K562 treated with DMSO at 1 percent for 24 hours (cell line): ENCODE results near the gene ZNG1E. TPM values are rescaled to one million over a fixed set of nuclear protein-coding genes. Genes with fewer than 3 reads are reported as not detected.

Experiments used
- total RNA-seq: library from RNA; unstranded; fragments of 300-600 nt; gene quantifications from 2 replicates; pipeline ENCODE4 v1.2.3, GENCODE V29; 2022; ENCODE audit warnings: low read depth; ENCODE audit not compliant: insufficient read depth

ZNG1E gene
- total RNA-seq = 9.0 and 10.7 TPM in 2 replicates

GRCh38 chr9:65675589-65676021 is at the start of gene ZNG1E:
ZNG1E (plus strand) TSS chr9:65675928; CDS start chr9:65675977, 49 bp downstream.

GRCh38 chr9:65737096-65737564 is 61.4 kb downstream of the ZNG1E start, which contains the start of gene FOXD4L4:
FOXD4L4 (plus strand) TSS chr9:65737146; CDS start chr9:65737146, 0 bp downstream.

Other genes with a start within 250 kb of the ZNG1E start
- gene FOXD4L4, start 61.2 kb downstream of the ZNG1E start, total RNA-seq = not detected in 2 replicates